IMR-90 (cell line): ENCODE measurements around the gene RIPK1.

Source experiments
- BHLHE40 ChIP-seq: fragments of 150-350 bp; IDR thresholded peaks from 2 replicates; pipeline ENCODE4 v1.6.1; 2016; ENCODE audit warnings: mild to moderate bottlenecking, low read depth, low read length
- CHD1 ChIP-seq: IDR thresholded peaks from 2 replicates; pipeline ENCODE4 v1.6.1; 2012; ENCODE audit warnings: low read depth, low read length, improper control_type of control experiment
- CTCF ChIP-seq: conservative IDR thresholded peaks from 2 replicates; pipeline ENCODE4 v1.5.1; 2012; ENCODE audit warnings: mild to moderate bottlenecking, low read depth, low read length, improper control_type of control experiment
- MAZ ChIP-seq: IDR thresholded peaks from 2 replicates; pipeline ENCODE4 v1.6.1; 2012; ENCODE audit warnings: low read depth, mild to moderate bottlenecking, low read length, improper control_type of control experiment, moderate library complexity, borderline replicate concordance
- POLR2A ChIP-seq: IDR thresholded peaks from 2 replicates; pipeline ENCODE4 v1.6.1; 2012; ENCODE audit warnings: mild to moderate bottlenecking, low read depth, low read length
- RAD21 ChIP-seq: IDR thresholded peaks from 2 replicates; pipeline ENCODE4 v1.6.1; 2012; ENCODE audit warnings: low read length, improper control_type of control experiment
- RCOR1 ChIP-seq: IDR thresholded peaks from 2 replicates; pipeline ENCODE4 v1.6.1; 2012; ENCODE audit warnings: mild to moderate bottlenecking, low read length, improper control_type of control experiment; ENCODE audit not compliant: insufficient replicate concordance
- RFX5 ChIP-seq: IDR thresholded peaks from 2 replicates; pipeline ENCODE4 v1.8.0; 2012; ENCODE audit warnings: low read depth, mild to moderate bottlenecking, low read length, moderate library complexity
- USF2 ChIP-seq: fragments of 150-350 bp; IDR thresholded peaks from 2 replicates; pipeline ENCODE4 v1.6.1; 2017; ENCODE audit warnings: mild to moderate bottlenecking, antibody characterized with exemption, low read length, low read depth

DNA sequence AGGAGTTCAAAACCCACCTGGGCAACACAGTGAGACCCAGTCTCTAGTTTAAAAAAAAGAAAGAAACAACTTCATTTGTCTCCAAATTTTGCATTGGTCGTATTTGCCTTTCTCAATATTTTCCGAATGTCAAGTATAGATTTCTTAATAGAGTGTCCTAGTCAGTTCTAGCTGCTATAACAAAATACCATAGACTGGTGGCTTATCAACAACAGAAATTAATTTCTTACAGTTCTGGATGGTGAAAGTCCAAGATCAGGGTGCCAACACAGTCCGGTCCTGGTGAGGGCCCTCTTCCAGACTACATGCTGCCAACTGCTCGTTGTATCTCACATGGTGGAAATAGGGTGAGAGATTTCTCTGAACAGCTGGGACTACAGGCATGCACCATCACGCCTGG, 34.6 kb upstream of the RIPK1 start:
- TF ChIP-seq CTCF: no peak
- TF ChIP-seq USF2: no peak
- no peak for TF ChIP-seq BHLHE40
- TF ChIP-seq RAD21: no peak
- no peak for TF ChIP-seq RFX5
- TF ChIP-seq CHD1: no peak
- no peak for TF ChIP-seq MAZ
- TF ChIP-seq POLR2A: no peak
- TF ChIP-seq RCOR1: no peak
